ENCODE measurements around the gene HYAL3. TPM values are rescaled to one million over a fixed set of nuclear protein-coding genes. Genes with fewer than 3 reads are reported as not detected.
"Not testable (repeated sequence)": the region's sequence is repeated elsewhere in the genome, so short reads cannot be mapped to it uniquely, and the experiment has no call there.

HYAL3 gene
- total RNA-seq, 4 donors from 2014 or later = 3.0 to 6.6 (median 4.2) TPM

DNA sequence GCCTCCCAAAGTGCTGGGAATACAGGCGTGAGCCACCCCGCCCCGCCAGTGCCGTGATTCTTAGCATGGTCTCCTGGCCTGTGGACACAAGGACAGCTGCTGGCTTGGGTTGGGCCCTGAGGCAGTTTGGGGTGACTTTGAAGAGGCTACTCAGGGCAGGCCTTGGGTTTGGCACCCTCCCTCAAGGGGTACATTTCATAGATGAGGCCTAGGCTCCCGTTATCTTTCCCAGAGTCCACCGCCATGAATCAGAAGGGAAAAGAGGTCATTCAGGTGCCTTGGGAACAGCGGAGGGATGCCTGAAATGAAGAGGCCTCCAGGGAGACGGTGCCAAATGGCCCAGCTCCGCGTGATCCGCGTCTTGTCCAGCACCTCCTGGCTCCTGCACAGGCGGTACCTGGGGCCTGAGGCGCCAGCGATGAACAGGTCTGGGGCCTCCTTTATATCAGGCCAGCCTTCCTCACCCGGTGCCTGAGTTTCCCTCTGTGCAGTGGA, 53.9 kb downstream of the HYAL3 start:
- Histone ChIP-seq H3K27ac (peak overlapping the region; percentile 73 to 86 (median 76)), H3K4me3 (peak overlapping the region in 2 of 4 donors; percentile 34 to 53)

DNA sequence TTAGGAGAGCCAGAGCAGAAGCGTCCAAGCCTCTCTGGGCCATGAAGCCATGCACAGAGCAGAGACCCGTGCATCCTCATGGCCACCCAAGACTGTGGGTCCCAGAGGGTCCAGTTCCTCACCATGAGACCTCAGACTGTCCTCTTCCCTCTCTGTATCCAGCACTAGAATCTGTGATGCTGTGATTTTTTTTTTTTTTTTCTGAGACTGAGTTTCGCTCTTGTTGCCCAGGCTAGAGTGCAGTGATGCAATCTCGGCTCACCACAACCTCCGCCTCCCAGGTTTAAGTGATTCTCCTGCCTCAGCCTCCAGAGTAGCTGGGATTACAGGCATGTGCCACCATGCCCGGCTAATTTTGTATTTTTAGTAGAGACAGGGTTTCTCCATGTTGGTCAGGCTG, 54.4 kb downstream of the HYAL3 start:
- peaks cover 3 to 91% (median 70%) of the 10 kb centered on the region in 4 donors for H3K4me1 ChIP-seq
- H3K9me3 ChIP-seq, H3K36me3 ChIP-seq, H3K4me3 ChIP-seq, H3K27me3 ChIP-seq, DNase-seq: not testable (repeated sequence)
- peak overlapping the region; percentile 12 to 79 (median 54) for H3K27ac ChIP-seq

More for the DNA sequence above, 53.9 kb downstream of the HYAL3 start:
- Histone ChIP-seq H3K27me3 (no peaks in the 10 kb centered on the region), H3K9me3 (no peaks in the 10 kb centered on the region), H3K4me1 (peaks cover 3 to 91% (median 70%) of the 10 kb centered on the region in 4 donors), H3K36me3 (no peaks in the 10 kb centered on the region)
- DNase-seq = no peak
- TF ChIP-seq, protein P1, sequence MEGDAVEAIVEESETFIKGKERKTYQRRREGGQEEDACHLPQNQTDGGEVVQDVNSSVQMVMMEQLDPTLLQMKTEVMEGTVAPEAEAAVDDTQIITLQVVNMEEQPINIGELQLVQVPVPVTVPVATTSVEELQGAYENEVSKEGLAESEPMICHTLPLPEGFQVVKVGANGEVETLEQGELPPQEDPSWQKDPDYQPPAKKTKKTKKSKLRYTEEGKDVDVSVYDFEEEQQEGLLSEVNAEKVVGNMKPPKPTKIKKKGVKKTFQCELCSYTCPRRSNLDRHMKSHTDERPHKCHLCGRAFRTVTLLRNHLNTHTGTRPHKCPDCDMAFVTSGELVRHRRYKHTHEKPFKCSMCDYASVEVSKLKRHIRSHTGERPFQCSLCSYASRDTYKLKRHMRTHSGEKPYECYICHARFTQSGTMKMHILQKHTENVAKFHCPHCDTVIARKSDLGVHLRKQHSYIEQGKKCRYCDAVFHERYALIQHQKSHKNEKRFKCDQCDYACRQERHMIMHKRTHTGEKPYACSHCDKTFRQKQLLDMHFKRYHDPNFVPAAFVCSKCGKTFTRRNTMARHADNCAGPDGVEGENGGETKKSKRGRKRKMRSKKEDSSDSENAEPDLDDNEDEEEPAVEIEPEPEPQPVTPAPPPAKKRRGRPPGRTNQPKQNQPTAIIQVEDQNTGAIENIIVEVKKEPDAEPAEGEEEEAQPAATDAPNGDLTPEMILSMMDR (IDR thresholded peaks at IDR 0.05) = no peak
- no peak for TF ChIP-seq POLR2A (IDR thresholded peaks at IDR 0.05)

DNA sequence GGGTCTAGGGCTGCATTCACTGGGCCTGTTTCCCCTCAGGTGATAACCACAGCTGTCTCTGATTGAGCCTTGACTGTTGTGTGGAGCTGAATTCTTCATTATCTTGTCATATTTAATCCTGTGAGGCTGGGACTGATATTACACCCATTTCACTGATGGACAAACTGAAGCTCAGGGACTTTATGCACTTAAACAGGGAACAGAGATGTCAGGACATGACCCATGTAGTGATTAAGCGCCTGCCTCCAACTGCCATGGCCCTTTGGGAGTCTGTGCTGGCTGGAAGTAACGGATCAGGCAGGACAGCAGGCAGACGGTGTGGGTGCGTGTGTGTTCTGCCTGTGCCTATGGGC, 55.7 kb downstream of the HYAL3 start:
- no peaks in the 10 kb centered on the region for H3K9me3 ChIP-seq
- H3K4me1 ChIP-seq = peaks cover 7 to 91% (median 78%) of the 10 kb centered on the region in 4 donors
- H3K4me3 ChIP-seq = peak overlapping the region in 1 of 4 donors; percentile 19
- peaks cover 0 to 2% (median 0%) of the 10 kb centered on the region in 3 donors for H3K36me3 ChIP-seq
- no peaks in the 10 kb centered on the region for H3K27me3 ChIP-seq
- no peak for TF ChIP-seq POLR2A (IDR thresholded peaks at IDR 0.05)
- TF ChIP-seq, protein P1 (IDR thresholded peaks at IDR 0.05) = no peak
- DNase-seq = no peak
- peak overlapping the region; percentile 66 to 95 (median 72) for H3K27ac ChIP-seq

DNA sequence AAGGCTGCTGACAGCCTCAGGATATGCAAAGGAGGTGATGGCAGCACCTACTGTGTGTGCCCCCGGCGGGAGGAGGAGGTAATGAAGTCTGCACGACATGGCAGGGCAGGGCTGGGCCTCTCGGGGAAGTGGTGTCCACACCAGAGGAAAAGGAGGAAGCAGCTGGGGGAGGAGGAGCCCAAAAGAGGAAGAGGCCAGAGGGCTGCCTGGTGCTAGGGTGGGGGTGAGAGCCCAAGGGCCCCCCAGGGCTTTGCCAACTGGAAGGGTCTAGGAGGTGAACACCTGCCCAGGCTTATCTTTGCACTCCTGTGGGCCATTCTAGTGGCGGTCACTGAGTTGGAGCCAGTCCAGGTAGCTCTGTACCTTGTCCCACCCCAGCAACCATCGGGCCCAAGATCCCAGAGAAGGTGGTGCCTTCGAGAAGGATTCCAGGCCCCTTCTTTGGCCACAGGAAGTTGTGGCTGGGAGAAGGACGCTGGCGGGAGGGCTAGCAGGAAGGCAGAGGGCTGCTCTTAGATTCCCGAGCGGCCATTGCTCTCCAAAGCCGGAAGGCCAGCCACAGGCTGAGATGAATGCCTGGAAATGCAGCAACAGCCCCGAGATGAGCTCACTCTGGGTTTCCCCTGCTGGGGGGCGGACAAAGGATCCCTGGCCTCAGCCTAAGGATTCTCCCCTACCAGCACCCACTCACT, 56.2 kb downstream of the HYAL3 start:
- peak in 2 of 3 donors; percentile 91 for DNase-seq
- Histone ChIP-seq H3K36me3 (peaks cover 0 to 2% (median 0%) of the 10 kb centered on the region in 3 donors), H3K4me3 (peak overlapping the region in 1 of 4 donors; percentile 19), H3K27me3 (no peaks in the 10 kb centered on the region), H3K27ac (peak overlapping the region; percentile 66 to 95 (median 72)), H3K4me1 (peaks cover 7 to 91% (median 79%) of the 10 kb centered on the region in 4 donors), H3K9me3 (no peaks in the 10 kb centered on the region)
- TF ChIP-seq POLR2A (IDR thresholded peaks at IDR 0.05) = no peak
- TF ChIP-seq, protein P1 (IDR thresholded peaks at IDR 0.05) = peak in 2 of 6 experiments; percentile 6 to 13

Other genes starting within 250 kb of the HYAL3 start
- gene RBM5, start 210.5 kb downstream of the HYAL3 start, total RNA-seq = 100 to 1,000 TPM; 212 to 498 (median 416) TPM
- 10 to 100 TPM; 21.2 to 41.0 (median 23.2) TPM for gene SEMA3F, start 144.1 kb downstream of the HYAL3 start, total RNA-seq
- not detected for gene GNAT1, start 107.8 kb downstream of the HYAL3 start, total RNA-seq
- 1 to 10 TPM in 1 of 4 donors, not detected in 3; 1.3 TPM for gene SLC38A3, start 94.1 kb downstream of the HYAL3 start, total RNA-seq
- gene GNAI2, start 63.2 kb downstream of the HYAL3 start, total RNA-seq = 100 to 1,000 TPM in 2 of 4 donors, 10 to 100 TPM in 2; 71.8 to 178 (median 98.4) TPM
- 100 to 1,000 TPM in 3 of 4 donors, 10 to 100 TPM in 1; 56.1 to 367 (median 267) TPM for gene SEMA3B, start 30.3 kb downstream of the HYAL3 start, total RNA-seq
- not detected for gene LSMEM2, start 20.3 kb downstream of the HYAL3 start, total RNA-seq
- 100 to 1,000 TPM in 3 of 4 donors, 10 to 100 TPM in 1; 75.5 to 205 (median 140) TPM for gene IFRD2, start 7.0 kb downstream of the HYAL3 start, total RNA-seq
- 10 to 100 TPM in 3 of 4 donors, 1 to 10 TPM in 1; 3.2 to 14.0 (median 12.4) TPM for gene NAA80, start within 50 bp of the HYAL3 start, total RNA-seq
- gene HYAL1, start 4.2 kb upstream of the HYAL3 start, total RNA-seq = 1 to 10 TPM; 1.2 to 5.1 (median 4.6) TPM
- 10 to 100 TPM; 18.2 to 63.1 (median 39.9) TPM for gene HYAL2, start 23.3 kb upstream of the HYAL3 start, total RNA-seq
- 10 to 100 TPM in 3 of 4 donors, 1 to 10 TPM in 1; 5.8 to 19.8 (median 17.5) TPM for gene TUSC2, start 28.8 kb upstream of the HYAL3 start, total RNA-seq
- gene RASSF1, start 41.4 kb upstream of the HYAL3 start, total RNA-seq = 10 to 100 TPM; 27.6 to 80.0 (median 29.4) TPM
- gene ZMYND10, start 46.3 kb upstream of the HYAL3 start, total RNA-seq = under 1 TPM in 2 of 4 donors, not detected in 2; 0.27 to 0.38 TPM
- gene NPRL2, start 51.4 kb upstream of the HYAL3 start, total RNA-seq = 10 to 100 TPM; 19.1 to 45.4 (median 28.3) TPM
- 10 to 100 TPM; 22.3 to 69.5 (median 38.6) TPM for gene CYB561D2, start 51.5 kb upstream of the HYAL3 start, total RNA-seq
- 10 to 100 TPM; 14.0 to 75.5 (median 66.2) TPM for gene TMEM115, start 60.1 kb upstream of the HYAL3 start, total RNA-seq
- gene CACNA2D2, start 204.2 kb upstream of the HYAL3 start, total RNA-seq = 1 to 10 TPM in 3 of 4 donors, under 1 TPM in 1; 0.88 to 5.8 (median 1.2) TPM

All from Peyer's patch (tissue), 4 donors.